ENCODE measurements around the gene JPH3.

Gene JPH3

GRCh38 chr16:87558682-87559081 is 43.6 kb upstream of the JPH3 start:
- Histone ChIP-seq H3K4me3 (ENCODE audit: low read depth, low read length) (no peak overlapping the region), H3K27me3 (replicated peaks) (no peaks in the 10 kb centered on the region), H3K27ac (no peak overlapping the region), H3K36me3 (replicated peaks) (no peaks in the 10 kb centered on the region)
- no peak for TF ChIP-seq CTCF (IDR thresholded peaks at IDR 0.05; ENCODE audit: low read depth, low read length, missing control alignments)
- in situ Hi-C loops (cut with HindIII; ENCODE audit: low pct_ligation_motif_present, low sequenced_read_pairs): no loop called here
- DNase-seq: no peak

GRCh38 chr16:87559945-87560344 is 42.4 kb upstream of the JPH3 start:
- H3K27me3 ChIP-seq (replicated peaks): no peaks in the 10 kb centered on the region
- H3K27ac ChIP-seq: no peak overlapping the region
- no peak for TF ChIP-seq CTCF (IDR thresholded peaks at IDR 0.05; ENCODE audit: low read depth, low read length, missing control alignments)
- no peaks in the 10 kb centered on the region for H3K36me3 ChIP-seq (replicated peaks)
- in situ Hi-C loops (cut with HindIII; ENCODE audit: low pct_ligation_motif_present, low sequenced_read_pairs): no loop called here
- no peak for DNase-seq
- H3K4me3 ChIP-seq (ENCODE audit: low read depth, low read length): no peak overlapping the region

GRCh38 chr16:87560428-87561199 is 41.7 kb upstream of the JPH3 start:
- DNase-seq: no peak
- in situ Hi-C loops (cut with HindIII; ENCODE audit: low pct_ligation_motif_present, low sequenced_read_pairs): no loop called here
- H3K27ac ChIP-seq: no peak overlapping the region
- TF ChIP-seq CTCF (IDR thresholded peaks at IDR 0.05; ENCODE audit: low read depth, low read length, missing control alignments): no peak
- H3K27me3 ChIP-seq (replicated peaks): no peaks in the 10 kb centered on the region
- H3K36me3 ChIP-seq (replicated peaks): no peaks in the 10 kb centered on the region
- H3K4me3 ChIP-seq (ENCODE audit: low read depth, low read length): no peak overlapping the region

GRCh38 chr16:87561200-87562105 is 40.9 kb upstream of the JPH3 start:
- in situ Hi-C loops (cut with HindIII; ENCODE audit: low pct_ligation_motif_present, low sequenced_read_pairs): no loop called here
- Histone ChIP-seq H3K36me3 (replicated peaks) (no peaks in the 10 kb centered on the region), H3K27ac (no peak overlapping the region), H3K27me3 (replicated peaks) (no peaks in the 10 kb centered on the region), H3K4me3 (ENCODE audit: low read depth, low read length) (no peak overlapping the region)
- no peak for TF ChIP-seq CTCF (IDR thresholded peaks at IDR 0.05; ENCODE audit: low read depth, low read length, missing control alignments)
- DNase-seq: no peak

- H3K36me3 ChIP-seq (replicated peaks): no peaks in the 10 kb centered on the region
- H3K27ac ChIP-seq: no peak overlapping the region
- in situ Hi-C loops (cut with HindIII; ENCODE audit: low pct_ligation_motif_present, low sequenced_read_pairs): no loop called here
- no peak overlapping the region for H3K4me3 ChIP-seq (ENCODE audit: low read depth, low read length)
- H3K27me3 ChIP-seq (replicated peaks): no peaks in the 10 kb centered on the region
- DNase-seq: no peak
- no peak for TF ChIP-seq CTCF (IDR thresholded peaks at IDR 0.05; ENCODE audit: low read depth, low read length, missing control alignments)
Measured at GRCh38 chr16:87562201-87562600, 40.1 kb upstream of the JPH3 start.

All from brain microvascular endothelial cell (primary cell).